Activated CD4-positive, alpha-beta T cell treated with anti-CD3 and anti-CD28 coated beads, Interleukin-10, Interleukin-2, amounts not matched to agents 100 ng/mL and 50 ng/mL, durations not matched to agents 16 hours and 8 hours (primary cell): Measurements from ENCODE around the gene SDK1.
"Not testable (repeated sequence)": the region's sequence is repeated elsewhere in the genome, so short reads cannot be mapped to it uniquely, and the experiment has no call there.

Source experiments
- DNase-seq: peaks from one replicate; pipeline ENCODE4 v3.0.0-alpha.2; 2020

SDK1 gene

DNA sequence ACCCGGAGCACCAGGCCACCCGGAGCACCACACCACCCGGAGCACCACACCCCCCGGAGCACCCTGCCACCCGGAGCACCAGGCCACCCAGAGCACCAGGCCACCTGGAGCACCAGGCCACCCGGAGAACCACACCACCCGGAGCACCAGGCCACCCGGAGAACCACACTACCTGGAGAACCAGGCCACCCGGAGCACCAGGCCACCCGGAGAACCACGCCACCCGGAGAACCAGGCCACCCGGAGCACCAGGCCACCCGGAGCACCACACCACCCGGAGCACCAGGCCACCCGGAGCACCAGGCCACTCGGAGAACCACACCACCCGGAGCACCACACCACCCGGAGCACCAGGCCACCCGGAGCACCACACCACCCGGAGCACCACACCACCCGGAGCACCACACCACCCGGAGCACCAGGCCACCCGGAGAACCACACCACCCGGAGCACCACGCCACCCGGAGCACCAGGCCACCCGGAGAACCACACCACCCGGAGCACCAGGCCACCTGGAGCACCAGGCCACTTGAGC lies 916.1 kb downstream of the SDK1 start:
- DNase-seq: not testable (repeated sequence)

DNA sequence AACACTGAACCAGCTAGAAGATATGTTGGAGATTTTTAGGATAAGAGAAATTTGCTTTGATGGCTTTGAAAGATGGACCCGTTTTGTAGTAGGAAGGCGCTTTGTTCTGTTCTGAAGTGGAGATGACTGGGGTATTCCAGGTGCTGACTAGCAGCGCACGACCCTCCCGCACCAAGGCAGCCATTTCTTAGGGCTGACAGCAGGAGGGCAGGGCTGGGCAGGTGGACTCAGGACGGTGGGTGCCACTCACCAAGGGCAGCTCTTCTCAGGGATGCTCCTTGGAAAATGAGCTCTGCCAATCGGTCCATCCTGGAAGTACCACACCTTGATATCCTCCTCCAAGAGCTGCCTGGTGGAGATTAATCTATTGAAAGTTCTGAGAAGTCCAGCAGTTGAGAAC lies 917.4 kb downstream of the SDK1 start:
- no peak for DNase-seq

DNA sequence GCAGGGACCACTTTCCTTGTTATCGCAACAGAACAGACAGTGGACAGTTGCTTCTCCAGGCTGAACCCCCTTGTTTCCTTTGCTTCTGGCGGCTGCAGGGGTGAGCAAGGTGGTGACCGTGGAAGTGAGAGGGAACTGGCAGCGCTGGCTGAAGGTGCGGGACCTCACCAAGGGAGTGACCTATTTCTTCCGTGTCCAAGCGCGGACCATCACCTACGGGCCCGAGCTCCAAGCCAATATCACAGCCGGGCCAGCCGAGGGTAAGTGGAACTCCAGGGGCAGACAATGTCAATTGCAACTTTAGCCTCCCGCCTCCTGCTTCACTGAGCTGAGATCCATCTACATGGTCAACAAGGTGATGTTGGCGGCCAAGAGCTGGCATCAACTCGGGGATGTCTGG lies 919.0 kb downstream of the SDK1 start:
- DNase-seq: no peak

DNA sequence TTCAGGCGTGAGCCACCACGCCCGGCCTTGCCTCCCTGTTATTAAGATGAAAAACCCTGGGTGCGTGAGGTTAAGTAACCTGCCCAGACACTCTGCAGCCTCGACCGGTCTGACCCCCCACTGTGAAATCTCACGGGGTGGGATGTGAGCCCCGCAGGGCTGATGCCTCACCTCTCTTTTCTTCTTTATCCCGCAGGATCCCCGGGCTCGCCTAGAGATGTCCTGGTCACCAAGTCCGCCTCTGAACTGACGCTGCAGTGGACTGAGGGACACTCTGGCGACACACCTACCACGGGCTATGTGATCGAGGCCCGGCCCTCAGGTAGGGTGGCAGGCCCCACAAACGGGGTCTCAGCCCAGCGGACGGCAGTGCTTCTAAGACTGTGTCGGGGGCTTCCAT lies 920.0 kb downstream of the SDK1 start:
- DNase-seq: no peak

DNA sequence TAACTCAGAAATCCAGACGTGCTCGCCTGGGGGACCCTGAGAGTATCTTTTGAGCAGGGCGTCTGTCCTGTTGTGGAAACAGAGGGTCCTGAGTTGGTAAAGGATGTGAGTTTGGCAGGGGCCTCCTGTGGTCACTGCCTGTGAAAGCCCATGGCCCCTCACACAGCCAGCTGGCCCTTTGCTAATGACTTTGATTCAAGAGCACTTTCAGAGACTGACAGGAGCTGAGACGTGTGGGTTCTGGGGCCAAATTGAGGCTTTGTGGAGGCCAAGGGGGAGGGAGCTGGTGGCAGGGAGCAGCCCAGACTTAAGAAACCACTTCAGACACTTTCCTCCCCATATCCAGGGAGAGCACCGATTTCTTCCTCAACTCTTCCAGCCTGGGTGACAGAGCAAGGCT lies 921.6 kb downstream of the SDK1 start:
- DNase-seq: no peak

DNA sequence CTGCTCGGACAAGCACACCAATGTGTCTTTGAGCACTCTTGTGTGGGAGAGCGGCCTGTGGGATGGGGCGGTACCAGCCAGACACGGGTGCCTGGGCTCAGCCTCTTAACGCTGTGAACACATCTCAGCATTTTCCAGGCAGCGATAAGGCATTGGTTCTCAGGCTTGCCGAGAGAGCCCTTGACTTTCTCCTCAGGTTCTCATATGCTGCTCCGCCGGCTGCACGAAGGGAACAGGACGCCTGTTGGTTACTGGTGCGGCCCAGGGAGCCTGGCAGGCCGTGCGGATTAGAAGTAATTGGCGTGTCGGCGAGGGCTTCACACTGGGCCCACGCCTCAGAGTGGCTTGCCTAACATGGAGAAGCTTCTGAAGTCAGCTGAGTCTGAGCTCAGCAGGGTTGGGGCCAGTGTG lies 924.3 kb downstream of the SDK1 start:
- no peak for DNase-seq

DNA sequence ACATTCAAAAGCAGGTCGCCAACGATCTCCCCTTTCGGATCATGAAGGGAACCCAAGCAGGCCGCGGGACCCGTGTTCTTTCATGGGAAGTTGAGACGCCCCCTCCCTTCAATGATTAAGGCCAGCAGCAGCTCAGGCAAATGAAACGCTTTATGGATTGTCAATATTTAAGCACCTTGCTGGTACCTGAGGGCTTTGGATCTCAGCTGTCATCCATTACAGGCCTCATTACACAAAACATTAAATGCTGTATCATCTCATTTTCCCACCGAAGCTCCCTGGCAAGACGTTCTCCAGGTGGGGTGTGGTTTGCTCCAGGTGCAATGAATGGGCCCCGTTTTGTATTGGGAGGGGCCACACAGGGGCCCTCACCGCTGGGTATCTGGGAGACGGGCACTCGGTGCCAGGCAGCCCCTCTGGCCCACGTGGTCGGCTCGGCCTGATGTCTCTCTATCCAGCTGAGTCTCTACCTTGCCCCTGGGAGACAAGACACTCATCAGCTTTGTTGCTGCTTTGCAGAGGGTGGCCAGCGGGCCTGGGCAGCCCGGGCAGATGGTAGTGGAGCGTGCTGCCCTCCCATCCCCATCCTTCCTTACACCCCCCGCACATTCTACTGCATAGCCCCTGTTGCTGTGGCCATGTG lies 925.0 kb downstream of the SDK1 start:
- no peak for DNase-seq

DNA sequence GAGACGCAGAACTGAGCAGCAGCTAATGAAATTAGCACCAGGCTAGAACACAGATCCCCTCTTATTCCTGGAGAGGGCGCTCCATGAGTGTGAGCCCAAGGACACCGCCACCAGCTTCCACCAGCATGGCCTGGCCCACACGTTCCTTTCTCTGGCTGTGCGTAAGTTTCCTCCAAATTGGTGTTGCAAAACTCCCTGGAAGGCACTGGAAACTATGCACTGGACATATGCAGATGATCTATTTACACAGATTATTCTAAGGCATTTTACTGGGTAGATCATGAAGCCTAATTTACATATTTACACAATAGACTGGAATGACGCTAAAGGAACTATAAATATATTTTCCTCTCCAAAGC lies 925.5 kb downstream of the SDK1 start:
- DNase-seq: no peak

DNA sequence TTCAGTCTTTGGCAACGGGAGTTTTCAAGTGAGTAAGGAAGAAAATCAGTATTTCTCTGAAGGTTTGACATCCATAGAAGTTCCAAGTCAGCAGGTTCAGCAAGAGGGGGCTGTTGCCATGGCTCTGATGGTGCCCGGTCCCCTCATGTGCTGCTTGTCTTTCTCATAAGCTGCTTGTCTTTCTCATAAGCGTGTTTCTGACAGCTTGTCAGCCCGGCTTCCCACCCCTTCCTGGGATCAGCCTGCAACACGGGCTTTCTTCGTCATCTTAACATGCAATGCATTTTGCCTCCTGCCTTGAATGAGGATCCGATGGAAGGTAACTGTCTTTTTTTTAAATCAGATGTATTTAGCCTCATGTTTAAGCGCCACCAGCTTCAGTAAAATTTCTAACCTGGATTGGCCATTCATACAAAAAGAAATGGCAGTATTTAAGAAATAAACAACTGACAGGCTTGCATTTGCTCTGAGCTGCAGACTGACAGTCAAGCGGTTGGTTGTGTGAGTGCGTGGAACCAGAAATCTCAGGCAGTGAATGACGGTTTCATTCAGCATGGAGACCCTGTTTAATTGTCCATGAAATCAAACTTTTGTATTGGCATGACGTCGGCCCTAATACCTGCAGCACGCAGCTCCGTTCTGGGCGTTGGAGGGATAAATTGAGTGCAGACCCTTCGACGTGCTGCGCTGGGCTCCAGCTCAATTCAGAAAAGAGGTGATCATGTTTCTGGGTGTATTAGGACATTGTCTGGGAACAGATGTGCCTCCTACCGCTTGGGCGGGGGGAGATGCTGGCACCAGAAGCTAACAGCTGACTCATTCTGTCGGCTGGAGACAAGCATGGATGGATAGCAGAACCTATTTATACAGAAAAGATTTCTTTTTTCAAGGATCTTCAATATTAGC lies 926.3 kb downstream of the SDK1 start:
- no peak for DNase-seq

DNA sequence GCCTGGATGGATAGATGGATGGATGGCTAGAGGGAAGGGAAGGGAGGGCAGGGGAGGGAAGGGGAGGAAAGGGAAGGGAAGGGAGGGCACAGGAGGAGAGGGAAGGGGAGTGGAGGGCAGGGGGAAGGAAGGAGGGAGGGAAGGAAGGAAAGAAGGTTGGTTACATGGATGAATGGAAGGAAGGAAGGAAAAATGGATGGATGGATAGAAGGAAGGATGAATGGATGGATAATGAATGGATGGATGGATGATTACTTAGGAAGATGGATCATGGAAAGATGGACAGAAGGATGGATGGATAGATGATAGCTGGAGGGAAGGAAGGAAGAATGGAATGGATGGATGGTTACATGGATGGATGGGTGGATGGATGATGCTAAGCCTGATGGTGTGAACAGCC lies 929.3 kb downstream of the SDK1 start:
- DNase-seq: no peak

DNA sequence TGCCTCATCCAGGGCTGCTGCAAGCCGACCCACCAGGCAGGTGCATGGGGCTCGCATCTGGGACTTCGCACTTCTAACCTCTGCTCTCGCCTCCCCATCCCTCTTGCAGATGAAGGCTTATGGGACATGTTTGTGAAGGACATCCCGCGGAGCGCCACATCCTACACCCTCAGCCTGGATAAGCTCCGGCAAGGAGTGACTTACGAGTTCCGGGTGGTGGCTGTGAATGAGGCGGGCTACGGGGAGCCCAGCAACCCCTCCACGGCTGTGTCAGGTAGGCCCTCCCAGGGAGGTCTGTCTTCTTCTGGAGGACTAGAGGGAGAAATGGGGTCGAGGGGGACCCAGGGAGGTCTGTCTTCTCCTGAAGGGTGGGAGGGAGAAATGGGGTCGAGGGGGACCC lies 932.1 kb downstream of the SDK1 start:
- DNase-seq: no peak

DNA sequence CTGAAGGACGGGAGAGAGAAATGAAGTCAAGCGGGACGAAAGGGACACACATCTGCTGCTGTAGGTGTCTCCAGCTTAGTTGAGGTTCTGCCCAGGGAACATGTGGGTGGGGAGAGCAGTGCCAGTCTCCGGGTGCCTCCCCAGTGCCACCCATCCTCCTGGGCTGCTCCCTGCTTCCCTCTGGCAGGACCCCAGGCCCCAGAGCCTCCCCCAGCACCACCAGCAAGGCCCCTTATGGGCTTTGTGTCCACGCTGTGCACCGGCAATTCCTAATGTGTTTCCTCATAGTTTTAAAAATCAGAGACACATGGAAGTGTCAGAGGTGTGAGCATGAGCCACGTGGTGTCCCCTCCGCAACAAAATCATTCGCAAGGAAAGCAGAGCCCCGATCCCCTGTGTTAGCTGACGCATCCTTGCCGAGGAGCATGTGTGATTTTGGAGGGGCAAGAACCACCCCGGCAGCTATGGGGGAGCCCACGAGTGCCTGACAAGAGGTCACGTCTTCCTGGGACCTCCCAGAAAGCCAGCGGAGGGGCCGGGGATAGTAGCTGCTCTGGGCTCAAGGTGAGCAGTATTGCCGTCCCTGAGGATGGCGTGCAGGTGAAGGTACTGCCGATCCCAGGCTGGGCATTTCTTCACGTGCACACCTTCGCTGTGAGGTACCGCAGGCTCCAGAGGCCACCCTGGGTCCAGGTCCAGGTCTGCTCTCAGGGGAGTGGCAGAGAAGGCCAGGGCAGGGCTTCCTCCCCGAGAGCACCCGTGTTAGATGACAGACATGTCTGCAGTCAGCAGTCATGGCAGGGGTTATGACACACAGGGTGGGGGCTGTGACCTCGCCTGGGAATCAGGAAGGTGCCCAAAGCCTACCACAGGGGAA lies 932.8 kb downstream of the SDK1 start:
- no peak for DNase-seq

DNA sequence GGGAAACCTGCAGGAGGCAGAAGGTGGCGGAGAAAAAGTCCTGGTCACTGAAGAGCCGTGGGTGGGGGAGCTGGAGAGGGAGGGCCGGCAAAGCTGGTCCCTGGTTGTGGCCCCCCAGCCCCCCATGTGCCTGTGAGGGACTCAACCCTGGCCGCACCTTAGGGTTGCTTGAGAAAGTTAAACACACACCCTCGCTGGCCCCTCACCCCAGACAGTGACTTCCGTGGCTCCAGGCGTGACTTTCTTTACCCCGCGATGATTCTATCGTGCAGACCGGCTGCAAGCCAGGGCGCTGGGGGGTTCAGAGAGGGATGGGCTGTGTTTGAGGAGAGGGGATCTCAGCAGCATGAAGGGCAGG lies 933.4 kb downstream of the SDK1 start:
- DNase-seq: no peak

DNA sequence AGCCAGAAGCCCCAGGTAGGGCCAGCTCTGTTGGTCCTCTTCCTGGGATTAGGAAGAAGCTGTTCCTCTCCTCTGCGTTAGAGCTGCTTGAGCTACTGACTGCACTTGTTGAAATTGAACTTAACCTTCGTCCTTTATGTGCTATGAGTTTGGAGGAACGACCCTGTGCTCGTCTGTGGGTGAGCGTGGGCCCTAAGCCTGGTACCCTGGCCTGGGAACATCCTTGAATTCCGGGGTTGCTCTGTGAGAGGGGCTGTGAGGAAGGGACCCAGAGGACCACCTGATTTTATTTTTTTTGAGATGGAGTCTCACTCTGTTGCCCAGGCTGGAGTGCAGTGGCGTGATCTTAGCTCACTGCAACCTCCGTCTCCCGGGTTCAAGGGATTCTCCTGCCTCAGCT lies 933.8 kb downstream of the SDK1 start:
- no peak for DNase-seq

DNA sequence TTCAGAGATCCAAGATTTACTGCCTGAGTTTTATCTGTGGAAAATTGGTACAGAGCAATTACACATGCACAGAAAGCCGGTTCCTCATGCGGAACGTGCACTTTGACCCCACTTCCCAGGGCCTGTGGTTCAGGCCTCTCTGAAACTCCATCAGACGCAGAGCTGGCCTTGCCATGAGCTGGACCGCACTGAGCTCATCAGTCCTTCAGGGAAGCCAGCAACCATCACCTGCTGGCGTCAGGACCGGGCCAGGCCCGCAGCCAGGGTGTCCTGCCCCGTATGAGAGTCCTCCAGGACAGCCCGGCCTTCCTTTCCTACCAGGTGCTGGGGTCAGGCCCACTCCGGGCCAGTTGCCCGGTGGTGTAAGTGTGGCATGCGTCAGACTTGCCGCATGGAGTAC lies 934.5 kb downstream of the SDK1 start:
- DNase-seq: no peak

DNA sequence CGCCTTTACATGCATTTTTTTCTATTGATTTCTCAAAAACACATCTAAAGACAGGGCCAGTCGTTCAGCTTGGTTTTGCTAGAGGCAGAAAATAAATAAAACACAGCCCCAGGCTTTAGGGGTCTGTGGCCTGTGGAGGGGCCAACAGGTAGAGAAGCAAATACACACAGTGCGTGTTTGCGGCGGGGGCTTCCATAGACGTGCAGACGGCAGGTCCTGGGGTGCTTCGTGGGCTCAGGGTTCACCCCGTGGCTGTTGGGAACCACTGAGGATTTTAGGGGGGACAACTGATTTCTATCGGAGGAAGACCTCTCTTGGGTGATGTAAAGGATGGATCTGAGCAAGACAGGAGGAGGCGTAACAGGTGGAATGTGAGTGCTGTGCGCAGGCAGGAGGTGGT lies 935.3 kb downstream of the SDK1 start:
- no peak for DNase-seq

DNA sequence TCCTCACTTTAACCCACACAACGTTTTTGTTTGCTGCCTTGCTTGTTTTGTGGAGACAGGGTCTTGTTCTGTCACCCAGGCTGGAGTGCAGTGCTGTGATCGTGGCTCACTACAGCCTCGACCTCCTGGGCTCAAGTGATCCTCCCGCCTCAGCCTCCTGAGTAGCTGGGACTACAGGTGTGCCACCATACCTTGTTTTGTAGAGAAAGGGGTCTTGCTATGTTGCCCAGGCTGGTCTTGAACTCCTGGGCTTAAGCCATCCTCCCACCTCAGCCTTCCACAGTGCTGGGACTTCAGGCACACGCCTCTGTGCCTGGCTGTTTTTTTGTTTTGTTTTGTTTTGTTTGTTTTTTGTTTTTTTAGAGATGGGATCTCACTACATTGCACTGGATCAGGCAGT lies 935.8 kb downstream of the SDK1 start:
- not testable (repeated sequence) for DNase-seq

DNA sequence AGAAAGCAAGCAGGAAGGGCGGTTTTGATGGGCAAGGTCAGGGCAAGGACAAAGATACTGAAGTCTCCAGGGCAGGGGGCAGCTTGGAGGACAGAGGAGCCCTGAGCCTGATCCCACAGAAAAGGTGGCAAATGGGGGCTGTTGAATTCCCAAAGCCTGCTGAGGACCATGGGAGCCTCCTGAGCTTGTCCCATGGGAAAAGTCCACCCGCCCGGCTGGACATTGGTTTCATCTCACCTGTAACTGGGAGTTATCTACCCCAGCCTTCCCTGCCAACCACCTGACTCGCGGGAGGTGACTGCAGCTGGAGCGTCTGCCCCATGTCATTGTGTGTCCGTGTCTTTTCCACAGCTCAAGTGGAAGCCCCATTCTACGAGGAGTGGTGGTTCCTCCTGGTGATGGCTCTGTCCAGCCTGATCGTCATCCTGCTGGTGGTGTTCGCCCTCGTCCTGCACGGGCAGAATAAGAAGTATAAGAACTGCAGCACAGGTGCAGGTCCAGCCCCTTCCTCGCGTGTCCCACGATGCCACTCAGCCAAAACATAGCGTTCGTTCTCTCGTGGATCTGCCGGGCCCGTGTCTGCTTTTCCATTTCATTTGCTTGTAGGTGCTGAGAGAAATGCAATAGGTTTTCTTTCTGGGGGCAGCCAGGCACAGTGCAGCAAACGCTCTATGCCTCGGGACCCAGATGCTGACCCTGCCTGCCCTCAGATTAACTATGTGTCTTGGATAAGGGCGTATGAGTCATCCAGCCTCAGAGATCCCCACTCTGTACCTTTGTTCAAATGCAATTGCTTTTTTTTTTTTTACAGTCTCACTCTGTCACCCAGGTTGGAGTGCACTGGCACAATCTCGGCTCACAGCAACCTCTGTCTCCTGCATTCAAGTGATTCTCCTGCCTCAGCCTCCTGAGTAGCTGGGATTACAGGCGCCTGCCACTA lies 936.5 kb downstream of the SDK1 start:
- no peak for DNase-seq

DNA sequence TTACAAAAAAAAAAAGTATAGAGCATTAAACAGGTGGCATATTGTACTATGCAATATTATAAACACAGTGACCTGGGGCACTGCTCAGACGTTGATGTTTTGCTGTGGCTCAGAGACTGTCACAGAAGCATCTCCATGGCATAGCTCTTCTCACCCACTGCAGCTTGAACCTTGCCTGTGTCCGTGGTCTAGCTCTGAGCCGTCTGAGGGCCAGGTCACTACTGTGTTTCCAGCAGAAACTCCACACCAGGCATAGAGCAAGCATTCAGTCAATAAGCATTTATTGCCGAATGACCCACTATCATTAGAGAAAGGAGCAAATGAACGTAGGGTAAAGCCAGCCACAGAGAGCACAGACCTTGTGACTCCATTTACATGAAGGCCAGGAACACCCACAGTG lies 937.8 kb downstream of the SDK1 start:
- no peak for DNase-seq

DNA sequence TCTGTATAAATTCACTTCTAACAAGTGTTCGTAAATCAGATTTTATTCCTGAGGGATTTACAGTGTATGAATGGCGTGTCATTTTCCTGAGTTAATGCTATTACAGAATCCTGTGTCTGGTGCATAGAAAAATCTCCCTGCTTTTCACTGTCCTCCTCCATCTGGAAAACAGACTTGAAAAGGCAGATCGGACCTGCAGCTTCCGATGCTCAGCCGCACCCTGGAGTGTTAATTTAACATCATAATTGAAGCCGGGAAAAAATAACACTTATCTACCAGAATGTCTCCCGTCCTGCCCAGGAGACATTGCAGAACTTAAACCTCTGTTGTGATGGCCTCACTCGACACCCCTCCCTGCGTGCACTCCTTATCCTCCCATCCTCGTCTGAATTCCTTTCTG lies 939.0 kb downstream of the SDK1 start:
- DNase-seq: no peak

DNA sequence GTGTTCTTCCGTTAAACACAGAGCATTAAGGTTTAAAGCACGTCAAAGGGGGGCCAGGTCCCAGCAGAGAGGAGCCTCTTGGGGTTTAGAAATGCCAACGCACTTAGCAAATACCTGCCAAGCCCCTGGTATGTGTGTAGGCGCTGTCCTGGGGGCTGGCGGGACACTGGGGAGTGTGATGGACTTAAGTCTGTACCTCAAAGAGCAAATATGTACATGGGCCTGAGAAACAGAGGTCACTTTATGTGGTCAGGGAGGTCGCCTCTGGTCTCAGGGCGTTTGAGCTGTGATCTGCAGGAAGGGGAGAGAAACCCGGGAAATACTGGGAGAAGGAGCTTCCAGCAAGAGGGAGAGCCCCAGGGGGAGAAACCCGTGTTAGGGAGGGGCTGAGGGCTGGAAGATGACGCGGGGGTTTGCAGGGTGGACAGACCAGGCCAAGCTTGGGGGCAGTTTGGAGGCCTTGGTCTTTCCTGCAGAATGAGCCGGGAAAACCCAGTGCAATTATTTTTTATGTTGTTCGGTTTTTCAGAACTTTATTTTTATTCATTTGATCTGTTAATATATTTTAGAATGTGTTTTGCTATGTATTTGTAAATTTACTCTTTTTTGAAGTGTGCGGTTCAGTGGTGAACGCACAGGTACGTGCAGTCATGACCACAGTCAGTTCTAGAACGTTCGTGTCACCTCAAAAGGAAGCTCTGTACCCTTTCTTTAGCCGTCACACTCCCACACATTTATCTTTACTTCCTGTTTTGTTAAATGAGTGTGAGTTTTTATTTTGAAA lies 939.7 kb downstream of the SDK1 start:
- no peak for DNase-seq

DNA sequence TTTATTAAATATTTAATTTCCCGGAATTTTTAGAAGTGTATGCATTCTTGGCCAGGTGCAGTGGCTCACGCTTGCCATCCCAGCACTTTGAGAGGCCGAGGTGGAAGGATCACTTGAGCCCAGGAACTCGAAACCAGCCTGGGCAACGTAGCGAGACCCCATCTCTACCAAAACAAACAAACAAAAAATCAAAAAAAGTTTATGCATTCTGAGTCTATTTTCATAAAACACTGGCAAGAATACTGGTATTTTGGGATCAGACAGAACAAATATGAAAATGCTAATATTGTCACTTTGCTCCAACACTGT lies 940.2 kb downstream of the SDK1 start:
- no peak for DNase-seq
